ENCODE results near the gene OR2AE1. TPM values are rescaled to one million over a fixed set of nuclear protein-coding genes. Genes with fewer than 3 reads are reported as not detected.

OR2AE1 gene, protein sequence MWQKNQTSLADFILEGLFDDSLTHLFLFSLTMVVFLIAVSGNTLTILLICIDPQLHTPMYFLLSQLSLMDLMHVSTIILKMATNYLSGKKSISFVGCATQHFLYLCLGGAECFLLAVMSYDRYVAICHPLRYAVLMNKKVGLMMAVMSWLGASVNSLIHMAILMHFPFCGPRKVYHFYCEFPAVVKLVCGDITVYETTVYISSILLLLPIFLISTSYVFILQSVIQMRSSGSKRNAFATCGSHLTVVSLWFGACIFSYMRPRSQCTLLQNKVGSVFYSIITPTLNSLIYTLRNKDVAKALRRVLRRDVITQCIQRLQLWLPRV
- total RNA-seq: not detected in 2 replicates

DNA sequence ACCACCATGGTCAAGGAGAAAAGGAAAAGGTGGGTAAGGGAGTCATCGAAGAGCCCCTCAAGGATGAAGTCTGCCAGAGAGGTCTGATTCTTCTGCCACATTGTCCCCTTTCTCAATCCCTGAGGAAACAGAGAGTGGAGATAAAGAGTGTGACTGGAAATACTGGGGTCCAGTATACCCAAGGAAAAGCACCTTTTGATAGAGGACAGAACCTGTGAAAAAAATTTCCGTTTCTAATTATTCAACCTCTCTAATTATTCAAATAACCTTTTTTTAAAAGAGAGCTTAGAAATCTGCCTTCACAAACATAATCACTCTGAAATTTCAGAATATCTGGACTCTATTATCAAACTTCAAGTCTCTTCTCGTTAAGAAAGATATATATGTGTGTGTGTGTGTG is at the start of gene OR2AE1:
Gene OR2AE1, minus strand, starts transcription at position 101 of the 400 bp plus-strand sequence. Its CDS starts 0 bp downstream, at position 101.
- DNase-seq (ENCODE audit: low read depth): no peak
- no peaks in the 10 kb centered on the region for H3K27me3 ChIP-seq (ENCODE audit: control insufficient read depth, insufficient read depth, low read length)
- H3K36me3 ChIP-seq (ENCODE audit: control insufficient read depth, insufficient read depth, low read length): no peaks in the 10 kb centered on the region
- H3K4me3 ChIP-seq (ENCODE audit: low read depth, low read length): no peak within 1 kb of the TSS
- TF ChIP-seq, protein P1, sequence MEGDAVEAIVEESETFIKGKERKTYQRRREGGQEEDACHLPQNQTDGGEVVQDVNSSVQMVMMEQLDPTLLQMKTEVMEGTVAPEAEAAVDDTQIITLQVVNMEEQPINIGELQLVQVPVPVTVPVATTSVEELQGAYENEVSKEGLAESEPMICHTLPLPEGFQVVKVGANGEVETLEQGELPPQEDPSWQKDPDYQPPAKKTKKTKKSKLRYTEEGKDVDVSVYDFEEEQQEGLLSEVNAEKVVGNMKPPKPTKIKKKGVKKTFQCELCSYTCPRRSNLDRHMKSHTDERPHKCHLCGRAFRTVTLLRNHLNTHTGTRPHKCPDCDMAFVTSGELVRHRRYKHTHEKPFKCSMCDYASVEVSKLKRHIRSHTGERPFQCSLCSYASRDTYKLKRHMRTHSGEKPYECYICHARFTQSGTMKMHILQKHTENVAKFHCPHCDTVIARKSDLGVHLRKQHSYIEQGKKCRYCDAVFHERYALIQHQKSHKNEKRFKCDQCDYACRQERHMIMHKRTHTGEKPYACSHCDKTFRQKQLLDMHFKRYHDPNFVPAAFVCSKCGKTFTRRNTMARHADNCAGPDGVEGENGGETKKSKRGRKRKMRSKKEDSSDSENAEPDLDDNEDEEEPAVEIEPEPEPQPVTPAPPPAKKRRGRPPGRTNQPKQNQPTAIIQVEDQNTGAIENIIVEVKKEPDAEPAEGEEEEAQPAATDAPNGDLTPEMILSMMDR (IDR thresholded peaks at IDR 0.05; ENCODE audit: insufficient read depth, low read length, poor library complexity, severe bottlenecking): no peak

DNA sequence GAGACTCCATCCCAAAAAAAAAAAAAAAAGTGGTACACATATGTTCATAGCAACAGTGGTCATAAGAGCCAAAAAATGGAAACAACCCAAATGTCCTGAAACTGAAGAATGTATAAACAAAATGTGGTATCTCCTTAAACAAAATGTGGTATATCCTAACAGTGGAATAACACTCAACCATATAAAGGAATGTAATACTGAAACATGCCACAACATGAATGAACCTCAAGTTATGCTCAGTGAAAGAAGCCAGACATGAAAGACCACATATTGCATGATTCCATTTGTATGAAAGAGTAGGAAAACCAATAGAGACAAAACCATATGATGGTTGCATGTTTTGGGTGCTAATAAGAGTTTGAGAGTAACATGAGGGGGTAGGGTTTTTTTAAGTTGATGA is 49.5 kb upstream of the OR2AE1 start:
- DNase-seq (ENCODE audit: low read depth): no peak
- TF ChIP-seq, protein P1 (IDR thresholded peaks at IDR 0.05; ENCODE audit: insufficient read depth, low read length, poor library complexity, severe bottlenecking): no peak
- Histone ChIP-seq H3K36me3 (ENCODE audit: control insufficient read depth, insufficient read depth, low read length) (no peaks in the 10 kb centered on the region), H3K4me3 (ENCODE audit: low read depth, low read length) (no peak overlapping the region), H3K27me3 (ENCODE audit: control insufficient read depth, insufficient read depth, low read length) (peaks cover 10% of the 10 kb centered on the region)

DNA sequence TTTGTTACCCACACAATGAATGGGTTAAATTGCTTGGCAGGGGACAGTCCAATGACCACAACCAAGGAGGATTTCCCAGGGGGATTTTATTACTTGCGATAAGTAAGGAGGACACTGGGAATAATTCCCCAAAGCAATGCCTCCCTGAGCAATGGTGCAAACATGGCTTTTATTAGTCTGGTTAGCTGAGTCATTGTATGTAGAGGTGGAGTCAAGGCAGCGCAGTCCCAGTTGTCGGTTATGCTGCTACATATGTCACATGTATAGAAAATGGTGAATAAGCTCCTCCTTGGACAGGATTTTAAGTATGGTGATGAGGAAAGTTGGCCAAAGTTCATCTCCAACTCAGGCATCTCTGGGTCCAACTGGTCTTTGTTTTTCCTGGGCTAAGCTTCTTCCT is 46.4 kb upstream of the OR2AE1 start:
- H3K27me3 ChIP-seq (ENCODE audit: control insufficient read depth, insufficient read depth, low read length): peaks cover 2% of the 10 kb centered on the region
- no peak for DNase-seq (ENCODE audit: low read depth)
- no peak overlapping the region for H3K4me3 ChIP-seq (ENCODE audit: low read depth, low read length)
- H3K36me3 ChIP-seq (ENCODE audit: control insufficient read depth, insufficient read depth, low read length): no peaks in the 10 kb centered on the region
- TF ChIP-seq, protein P1 (IDR thresholded peaks at IDR 0.05; ENCODE audit: insufficient read depth, low read length, poor library complexity, severe bottlenecking): no peak

DNA sequence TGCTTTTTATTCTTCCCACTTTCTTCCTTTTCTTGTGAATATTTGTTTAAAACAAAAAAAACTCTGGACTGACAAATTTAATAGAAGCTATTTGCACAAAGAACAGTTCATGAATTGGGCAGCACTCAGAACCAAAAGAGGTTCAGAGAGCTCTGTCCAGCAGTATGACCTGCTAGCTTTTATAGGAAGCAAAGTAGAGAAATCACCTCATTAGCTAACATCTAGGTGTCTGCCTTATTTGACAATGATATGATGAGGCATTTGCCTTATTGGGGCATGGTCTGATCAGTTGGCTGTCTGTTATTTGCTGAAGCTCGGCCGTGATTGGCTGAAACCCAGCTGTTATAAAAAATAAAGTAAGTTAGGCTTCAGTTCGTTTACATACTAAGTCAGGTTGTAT is 43.3 kb upstream of the OR2AE1 start:
- peak overlapping the region; percentile 64 for H3K4me3 ChIP-seq (ENCODE audit: low read depth, low read length)
- TF ChIP-seq, protein P1 (IDR thresholded peaks at IDR 0.05; ENCODE audit: insufficient read depth, low read length, poor library complexity, severe bottlenecking): no peak
- H3K36me3 ChIP-seq (ENCODE audit: control insufficient read depth, insufficient read depth, low read length): no peaks in the 10 kb centered on the region
- H3K27me3 ChIP-seq (ENCODE audit: control insufficient read depth, insufficient read depth, low read length): no peaks in the 10 kb centered on the region
- DNase-seq (ENCODE audit: low read depth): no peak

DNA sequence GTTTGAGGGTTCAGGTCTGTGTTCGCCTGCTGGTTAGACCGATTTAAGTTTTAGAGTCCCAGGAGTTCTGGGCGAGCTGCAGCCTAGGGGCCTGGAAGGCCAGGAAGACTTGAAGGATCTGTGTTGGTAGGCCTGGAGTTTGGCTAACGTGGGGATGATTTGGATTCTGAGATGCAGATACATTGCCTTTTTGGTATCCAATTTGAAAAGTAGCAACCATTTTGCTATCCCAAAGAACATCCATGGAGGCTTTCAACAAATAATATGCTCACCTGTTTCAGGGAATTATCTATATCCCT is 42.9 kb upstream of the OR2AE1 start:
- Histone ChIP-seq H3K27me3 (ENCODE audit: control insufficient read depth, insufficient read depth, low read length) (no peaks in the 10 kb centered on the region), H3K4me3 (ENCODE audit: low read depth, low read length) (peak overlapping the region; percentile 64), H3K36me3 (ENCODE audit: control insufficient read depth, insufficient read depth, low read length) (no peaks in the 10 kb centered on the region)
- TF ChIP-seq, protein P1 (IDR thresholded peaks at IDR 0.05; ENCODE audit: insufficient read depth, low read length, poor library complexity, severe bottlenecking): no peak
- no peak for DNase-seq (ENCODE audit: low read depth)

All from kidney epithelial cell (primary cell).